GM12878 (cell line): ENCODE data around the gene MYB. TPM values are rescaled to one million over a fixed set of nuclear protein-coding genes. Genes with fewer than 3 reads are reported as not detected.

ENCODE experiments used
- ATAC-seq: fragments of 200-7000 bp; cut with Tn5 transposase; 3 replicates; pipeline ENCODE4 v1.9.1; 2020; ENCODE audit warnings: mild to moderate bottlenecking, moderate library complexity
- BruUV-seq: library from RNA; stranded (reverse); fragments of 400-500 nt; replicated peaks from 2 replicates; lab custom pipeline; 2021; lab: Mats Ljungman, UMichigan
- CTCF ChIA-PET: fragments of 300-600 bp; sonication (Branson Sonifier 250); formaldehyde crosslinking; extraction: SDS; loops from one replicate; lab custom pipeline; 2021; ENCODE audit warnings: inconsistent platforms; lab: Yijun Ruan, JAX
- POLR2A ChIA-PET: fragments of 350-600 bp; formaldehyde crosslinking; extraction: SDS; loops from one replicate; lab custom pipeline; 2021; ENCODE audit warnings: inconsistent platforms; lab: Charles Lee
- RAD21 ChIA-PET: fragments of 300-600 bp; sonication (Branson Sonifier 250); formaldehyde crosslinking; loops from one replicate; lab custom pipeline; 2023; ENCODE audit warnings: antibody characterized with exemption; ENCODE audit not compliant: unreplicated experiment; lab: Charles Lee
- SMC1A ChIA-PET: fragments of 300-600 bp; sonication (Branson Sonifier 250); formaldehyde crosslinking; loops from one replicate; lab custom pipeline; 2023; ENCODE audit not compliant: unreplicated experiment, uncharacterized antibody; lab: Charles Lee
- DNase-seq: peaks from one replicate; pipeline ENCODE4 v3.0.0-alpha.2; 2011; ENCODE audit warnings: low read depth, low spot score
- FAIRE-seq: peaks from 3 replicates; lab custom pipeline; 2011; peaks lifted over from hg19 to GRCh38; lab: Jason Lieb, UNC
- H2AFZ ChIP-seq: 2 replicates; pipeline ENCODE4 v1.6.0; 2011; ENCODE audit warnings: low read depth, low read length, control low read depth; ENCODE audit not compliant: control insufficient read depth
- H3K27ac ChIP-seq: 2 replicates; pipeline ENCODE4 v1.5.1; 2011; ENCODE audit warnings: control low read depth; ENCODE audit not compliant: control insufficient read depth, insufficient read depth
- H3K27me3 ChIP-seq, 2 experiments: replicated peaks in 1 of 2; 2 replicates each; pipeline versions ENCODE4 v1.6.0 to v1.6.1; 2011; ENCODE audit warnings: low read length in 1 of 2; ENCODE audit not compliant: control insufficient read depth in 2 of 2, insufficient read depth in 2 of 2
- H3K36me3 ChIP-seq, 2 experiments: 2 replicates each; pipeline ENCODE4 v1.5.1; 2011; ENCODE audit warnings: low read length in 1 of 2; ENCODE audit not compliant: control insufficient read depth in 2 of 2, insufficient read depth in 2 of 2
- H3K4me1 ChIP-seq: 2 replicates; pipeline ENCODE4 v1.6.1; 2011; ENCODE audit warnings: mild to moderate bottlenecking, low read length, moderate library complexity, mixed read lengths; ENCODE audit not compliant: control insufficient read depth, insufficient read depth
- H3K4me2 ChIP-seq: 2 replicates; pipeline ENCODE4 v1.6.0; 2011; ENCODE audit warnings: control low read depth; ENCODE audit not compliant: control insufficient read depth, insufficient read depth
- H3K4me3 ChIP-seq: fragments of 200-600 bp; sonication (generic); 2 replicates; pipeline ENCODE4 v1.5.1; 2016
- H3K79me2 ChIP-seq: 2 replicates; pipeline ENCODE4 v1.6.0; 2011; ENCODE audit warnings: low read length; ENCODE audit not compliant: control insufficient read depth, insufficient read depth
- H3K9ac ChIP-seq: 2 replicates; pipeline ENCODE4 v1.8.0; 2011; ENCODE audit warnings: low read length, control low read depth, mixed read lengths; ENCODE audit not compliant: control insufficient read depth, insufficient read depth
- H3K9me3 ChIP-seq: replicated peaks from 3 replicates; pipeline ENCODE4 v1.5.1; 2011; ENCODE audit warnings: mild to moderate bottlenecking, low read length; ENCODE audit not compliant: control insufficient read depth, insufficient read depth
- H4K20me1 ChIP-seq: 2 replicates; pipeline ENCODE4 v1.6.0; 2011; ENCODE audit not compliant: control insufficient read depth, insufficient read depth
- GABPA ChIP-seq: IDR thresholded peaks from 2 replicates; pipeline ENCODE4 v1.6.1; 2014; ENCODE audit warnings: antibody characterized with exemption, low read depth, mild to moderate bottlenecking, inconsistent platforms
- IKZF1 ChIP-seq: fragments of 450-650 bp; conservative IDR thresholded peaks from 2 replicates; pipeline ENCODE4 v1.6.1; 2017; ENCODE audit warnings: antibody characterized with exemption, mild to moderate bottlenecking
- MYC ChIP-seq: IDR thresholded peaks from 2 replicates; pipeline ENCODE4 v1.6.1; 2011; ENCODE audit warnings: mild to moderate bottlenecking, low read length, moderate library complexity, inconsistent platforms; ENCODE audit not compliant: insufficient read depth, insufficient replicate concordance, insufficient read length, severe bottlenecking
- ZNF217 ChIP-seq: fragments of 450-650 bp; IDR thresholded peaks from 2 replicates; pipeline ENCODE4 v1.6.1; 2017; ENCODE audit warnings: antibody characterized with exemption, mild to moderate bottlenecking
- in situ Hi-C: fragments of 300-500 bp; cut with MboI; formaldehyde crosslinking; loops from 9 replicates; pipeline ENCODE4 v1.14.3; 2018; ENCODE audit warnings: mixed read lengths
- intact Hi-C: fragments of 100-400 bp; cut with micrococcal nuclease; formaldehyde crosslinking; loops from one replicate; pipeline ENCODE4 v1.14.2; 2022; ENCODE audit not compliant: unreplicated experiment
- polyA plus RNA-seq, 11 experiments: library from polyadenylated mRNA; depleted of rRNA in 4 of 11; unstranded in 6 of 11; stranded (reverse) in 5 of 11; fragments of >200 nt; fragmentation: Nextera tagmentation in 4 of 11; fragmentation: Illumina TruSeq in 1 of 11; extraction: Ambion mirVana in 4 of 11; extraction: Trizol in 1 of 11; gene quantifications; 1 replicate in 1 of 11; 2 replicates in 10 of 11; pipeline versions ENCODE4 v1.2.1 to v1.2.3, GENCODE V29; 2011 to 2016; ENCODE audit warnings: inconsistent platforms in 2 of 11, missing spikeins in 2 of 11, low read depth in 1 of 11
- total RNA-seq, 4 experiments: library from RNA; depleted of rRNA in 3 of 4; stranded (reverse); fragments of >200 nt in 3 of 4; fragmentation: Illumina TruSeq in 1 of 4; extraction: Trizol in 1 of 4; gene quantifications; 2 replicates each; pipeline versions ENCODE4 v1.2.1 to v1.2.3, GENCODE V29; 2013 to 2021
- TF ChIP-seq, protein P1 (sequence below): fragments of 450-650 bp; IDR thresholded peaks from 2 replicates; pipeline ENCODE4 v1.6.1; 2016; ENCODE audit warnings: mild to moderate bottlenecking, moderate library complexity, borderline replicate concordance
- TF ChIP-seq, protein P2 (sequence below): IDR thresholded peaks from 2 replicates; pipeline ENCODE4 v1.6.1; 2012; ENCODE audit warnings: low read depth, low read length, improper control_type of control experiment

Gene MYB
- total and polyA plus RNA-seq, 10 of the 15 experiments (the other 5 are each of a cell fraction or from before 2014, with no cell fraction given): 7.0 to 29.8 (median 21.5) TPM

DNA sequence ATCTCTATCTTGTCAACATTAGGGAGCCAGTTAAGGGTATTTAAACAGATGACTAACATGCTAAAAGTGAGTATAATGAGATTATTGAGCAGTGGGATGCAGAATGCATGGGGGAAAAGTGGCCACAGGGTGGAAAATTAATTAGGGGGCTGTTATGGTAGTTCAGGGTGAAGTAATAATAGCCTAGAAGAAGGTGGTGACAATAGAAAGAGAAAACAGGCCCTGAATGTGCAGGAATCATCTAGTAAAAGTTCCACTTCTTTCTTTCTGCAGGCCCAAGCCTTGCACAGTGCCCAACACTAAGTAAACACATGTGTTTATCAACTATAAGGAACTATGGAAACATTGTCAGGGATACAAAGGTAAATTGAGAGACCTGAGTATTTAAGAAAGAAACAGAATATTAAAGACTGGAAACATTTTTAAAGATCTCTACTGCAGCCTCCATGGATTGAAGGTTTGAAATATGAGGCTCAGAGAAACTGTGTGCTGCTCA lies 7.1 kb upstream of the MYB start:
- Histone ChIP-seq H3K4me2 (no peak overlapping the region), H3K79me2 (no peaks in the 10 kb centered on the region), H3K27me3 (no peaks in the 10 kb centered on the region), H3K9me3 (no peaks in the 10 kb centered on the region), H3K27ac (no peak overlapping the region; the same call in 1 of the 2 replicates), H3K36me3 (no peaks in the 10 kb centered on the region; a peak in 1 of 4 replicates), H3K4me3 (no peak overlapping the region), H3K4me1 (peaks cover 25% of the 10 kb centered on the region), H4K20me1 (no peaks in the 10 kb centered on the region), H2AFZ (peak overlapping the region; percentile 2; the same call in 1 of the 2 replicates), H3K9ac (no peak overlapping the region)
- CTCF ChIA-PET: interaction anchor here (0.7 to 12.3 kb wide), 4 partner anchors 11 to 32 kb away, joined by 3 to 149 read pairs (median 8); no protein-coding TSS in a partner anchor
- intact Hi-C loops (no loop called here), in situ Hi-C loops (no loop called here)
- TF ChIP-seq ZNF217 (no peak), IKZF1 (0 out of 2 replicates have a peak, but pooled peaks have one; percentile 13), MYC (no peak), GABPA (no peak)
- TF ChIP-seq, protein P1, sequence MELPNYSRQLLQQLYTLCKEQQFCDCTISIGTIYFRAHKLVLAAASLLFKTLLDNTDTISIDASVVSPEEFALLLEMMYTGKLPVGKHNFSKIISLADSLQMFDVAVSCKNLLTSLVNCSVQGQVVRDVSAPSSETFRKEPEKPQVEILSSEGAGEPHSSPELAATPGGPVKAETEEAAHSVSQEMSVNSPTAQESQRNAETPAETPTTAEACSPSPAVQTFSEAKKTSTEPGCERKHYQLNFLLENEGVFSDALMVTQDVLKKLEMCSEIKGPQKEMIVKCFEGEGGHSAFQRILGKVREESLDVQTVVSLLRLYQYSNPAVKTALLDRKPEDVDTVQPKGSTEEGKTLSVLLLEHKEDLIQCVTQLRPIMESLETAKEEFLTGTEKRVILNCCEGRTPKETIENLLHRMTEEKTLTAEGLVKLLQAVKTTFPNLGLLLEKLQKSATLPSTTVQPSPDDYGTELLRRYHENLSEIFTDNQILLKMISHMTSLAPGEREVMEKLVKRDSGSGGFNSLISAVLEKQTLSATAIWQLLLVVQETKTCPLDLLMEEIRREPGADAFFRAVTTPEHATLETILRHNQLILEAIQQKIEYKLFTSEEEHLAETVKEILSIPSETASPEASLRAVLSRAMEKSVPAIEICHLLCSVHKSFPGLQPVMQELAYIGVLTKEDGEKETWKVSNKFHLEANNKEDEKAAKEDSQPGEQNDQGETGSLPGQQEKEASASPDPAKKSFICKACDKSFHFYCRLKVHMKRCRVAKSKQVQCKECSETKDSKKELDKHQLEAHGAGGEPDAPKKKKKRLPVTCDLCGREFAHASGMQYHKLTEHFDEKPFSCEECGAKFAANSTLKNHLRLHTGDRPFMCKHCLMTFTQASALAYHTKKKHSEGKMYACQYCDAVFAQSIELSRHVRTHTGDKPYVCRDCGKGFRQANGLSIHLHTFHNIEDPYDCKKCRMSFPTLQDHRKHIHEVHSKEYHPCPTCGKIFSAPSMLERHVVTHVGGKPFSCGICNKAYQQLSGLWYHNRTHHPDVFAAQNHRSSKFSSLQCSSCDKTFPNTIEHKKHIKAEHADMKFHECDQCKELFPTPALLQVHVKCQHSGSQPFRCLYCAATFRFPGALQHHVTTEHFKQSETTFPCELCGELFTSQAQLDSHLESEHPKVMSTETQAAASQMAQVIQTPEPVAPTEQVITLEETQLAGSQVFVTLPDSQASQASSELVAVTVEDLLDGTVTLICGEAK: no peak
- TF ChIP-seq, protein P2, sequence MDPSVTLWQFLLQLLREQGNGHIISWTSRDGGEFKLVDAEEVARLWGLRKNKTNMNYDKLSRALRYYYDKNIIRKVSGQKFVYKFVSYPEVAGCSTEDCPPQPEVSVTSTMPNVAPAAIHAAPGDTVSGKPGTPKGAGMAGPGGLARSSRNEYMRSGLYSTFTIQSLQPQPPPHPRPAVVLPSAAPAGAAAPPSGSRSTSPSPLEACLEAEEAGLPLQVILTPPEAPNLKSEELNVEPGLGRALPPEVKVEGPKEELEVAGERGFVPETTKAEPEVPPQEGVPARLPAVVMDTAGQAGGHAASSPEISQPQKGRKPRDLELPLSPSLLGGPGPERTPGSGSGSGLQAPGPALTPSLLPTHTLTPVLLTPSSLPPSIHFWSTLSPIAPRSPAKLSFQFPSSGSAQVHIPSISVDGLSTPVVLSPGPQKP: no peak
- no TSS peak for BruUV-seq
- no peak for FAIRE-seq
- SMC1A ChIA-PET: interaction anchor here (1.0 to 2.0 kb wide), 6 partner anchors 10 to 170 kb away, joined by 3 to 11 read pairs (median 4); no protein-coding TSS in a partner anchor
- ATAC-seq: peak; percentile 14; the same call in 1 of the 3 replicates
- no peak for DNase-seq
- RAD21 ChIA-PET: interaction anchor here (0.8 to 1.5 kb wide), 3 partner anchors 9 to 30 kb away, joined by 3 to 6 read pairs (median 5); no protein-coding TSS in a partner anchor
- POLR2A ChIA-PET: interaction anchor here (1.0 kb wide), 3 partner anchors 10 to 149 kb away, joined by 3 to 4 read pairs (median 3); no protein-coding TSS in a partner anchor
